Cardiac muscle cell (in vitro differentiated cells and primary cell): Measurements from ENCODE around the gene FTO. TPM values are rescaled to one million over a fixed set of nuclear protein-coding genes. Genes with fewer than 3 reads are reported as not detected.

ENCODE experiments used
- DNase-seq, 2 donors: peaks; one replicate each; pipeline versions ENCODE4 v3.0.0 to v3.0.0-alpha.2; 2010 to 2017; ENCODE audit warnings: low read depth in 1 of 2, low spot score in 1 of 2
- H3K27ac ChIP-seq: fragments of 200-600 bp; sonication (generic); 2 replicates; pipeline ENCODE4 v1.5.1; 2016
- H3K27me3 ChIP-seq: fragments of 200-600 bp; sonication (generic); 2 replicates; pipeline ENCODE4 v1.6.0; 2016; ENCODE audit warnings: control low read depth
- H3K36me3 ChIP-seq: fragments of 200-600 bp; sonication (generic); 2 replicates; pipeline ENCODE4 v1.5.1; 2016; ENCODE audit warnings: control low read depth
- H3K4me1 ChIP-seq: fragments of 200-600 bp; sonication (generic); 2 replicates; pipeline ENCODE4 v1.8.1; 2017; ENCODE audit warnings: low read depth, mild to moderate bottlenecking, mixed run types
- H3K4me3 ChIP-seq: fragments of 200-600 bp; sonication (generic); 2 replicates; pipeline ENCODE4 v1.5.1; 2016; ENCODE audit warnings: mild to moderate bottlenecking
- H3K9me3 ChIP-seq: fragments of 200-600 bp; sonication (generic); 2 replicates; pipeline ENCODE4 v1.5.1; 2017; ENCODE audit warnings: low read depth, mild to moderate bottlenecking, control low read depth
- polyA plus RNA-seq: library from polyadenylated mRNA; unstranded; fragments of >200 nt; fragmentation: Nextera tagmentation; extraction: Ambion mirVana; gene quantifications from 2 replicates; pipeline ENCODE4 v1.2.1, GENCODE V29; 2016
- total RNA-seq: library from RNA; depleted of rRNA; stranded (reverse); fragments of >200 nt; gene quantifications from 2 replicates; pipeline ENCODE4 v1.2.3, GENCODE V29; 2016
- TF ChIP-seq, protein P1 (sequence below): IDR thresholded peaks from 2 replicates; pipeline ENCODE4 v1.5.1; 2012; ENCODE audit warnings: low read depth, mild to moderate bottlenecking, low read length

FTO gene
- total and polyA plus RNA-seq, 2 experiments from 2014 or later: 77.7 to 93.8 TPM

DNA sequence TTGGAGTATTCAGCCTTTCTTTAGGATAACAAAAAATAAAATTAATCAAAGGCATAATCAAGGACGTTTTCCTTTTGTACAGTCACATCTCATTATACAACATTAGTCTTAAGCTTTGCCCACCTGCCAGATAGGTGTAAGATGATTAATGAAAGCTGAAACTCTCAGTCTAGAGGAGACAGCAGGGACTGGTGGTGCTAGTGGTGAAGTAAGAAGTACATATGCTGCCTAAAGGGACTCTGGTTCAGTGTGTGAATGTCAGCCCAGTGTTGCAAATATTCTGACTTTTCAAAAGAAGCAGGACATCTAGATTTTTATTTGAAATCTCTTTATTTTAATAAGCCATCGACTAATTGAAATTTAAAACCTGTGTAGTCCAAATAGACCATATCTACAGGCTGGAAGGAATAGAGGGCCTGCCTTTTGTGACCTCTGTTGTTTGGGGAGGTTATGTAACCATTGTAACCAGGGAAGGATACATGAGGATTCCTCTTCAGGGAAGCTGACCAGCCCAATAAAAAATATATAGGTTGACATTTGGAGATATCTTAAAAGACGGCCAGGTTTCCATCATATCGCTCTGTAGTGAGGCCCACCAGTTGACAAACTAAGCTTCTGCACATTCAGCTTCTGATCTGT is 54.1 kb downstream of the FTO start:
- H3K9me3 ChIP-seq: no peaks in the 10 kb centered on the region
- no peak for DNase-seq
- H3K27ac ChIP-seq: no peak overlapping the region
- no peak overlapping the region for H3K4me3 ChIP-seq
- H3K4me1 ChIP-seq: peaks cover 56% of the 10 kb centered on the region
- H3K27me3 ChIP-seq: no peaks in the 10 kb centered on the region
- no peaks in the 10 kb centered on the region for H3K36me3 ChIP-seq
- TF ChIP-seq, protein P1, sequence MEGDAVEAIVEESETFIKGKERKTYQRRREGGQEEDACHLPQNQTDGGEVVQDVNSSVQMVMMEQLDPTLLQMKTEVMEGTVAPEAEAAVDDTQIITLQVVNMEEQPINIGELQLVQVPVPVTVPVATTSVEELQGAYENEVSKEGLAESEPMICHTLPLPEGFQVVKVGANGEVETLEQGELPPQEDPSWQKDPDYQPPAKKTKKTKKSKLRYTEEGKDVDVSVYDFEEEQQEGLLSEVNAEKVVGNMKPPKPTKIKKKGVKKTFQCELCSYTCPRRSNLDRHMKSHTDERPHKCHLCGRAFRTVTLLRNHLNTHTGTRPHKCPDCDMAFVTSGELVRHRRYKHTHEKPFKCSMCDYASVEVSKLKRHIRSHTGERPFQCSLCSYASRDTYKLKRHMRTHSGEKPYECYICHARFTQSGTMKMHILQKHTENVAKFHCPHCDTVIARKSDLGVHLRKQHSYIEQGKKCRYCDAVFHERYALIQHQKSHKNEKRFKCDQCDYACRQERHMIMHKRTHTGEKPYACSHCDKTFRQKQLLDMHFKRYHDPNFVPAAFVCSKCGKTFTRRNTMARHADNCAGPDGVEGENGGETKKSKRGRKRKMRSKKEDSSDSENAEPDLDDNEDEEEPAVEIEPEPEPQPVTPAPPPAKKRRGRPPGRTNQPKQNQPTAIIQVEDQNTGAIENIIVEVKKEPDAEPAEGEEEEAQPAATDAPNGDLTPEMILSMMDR: no peak

DNA sequence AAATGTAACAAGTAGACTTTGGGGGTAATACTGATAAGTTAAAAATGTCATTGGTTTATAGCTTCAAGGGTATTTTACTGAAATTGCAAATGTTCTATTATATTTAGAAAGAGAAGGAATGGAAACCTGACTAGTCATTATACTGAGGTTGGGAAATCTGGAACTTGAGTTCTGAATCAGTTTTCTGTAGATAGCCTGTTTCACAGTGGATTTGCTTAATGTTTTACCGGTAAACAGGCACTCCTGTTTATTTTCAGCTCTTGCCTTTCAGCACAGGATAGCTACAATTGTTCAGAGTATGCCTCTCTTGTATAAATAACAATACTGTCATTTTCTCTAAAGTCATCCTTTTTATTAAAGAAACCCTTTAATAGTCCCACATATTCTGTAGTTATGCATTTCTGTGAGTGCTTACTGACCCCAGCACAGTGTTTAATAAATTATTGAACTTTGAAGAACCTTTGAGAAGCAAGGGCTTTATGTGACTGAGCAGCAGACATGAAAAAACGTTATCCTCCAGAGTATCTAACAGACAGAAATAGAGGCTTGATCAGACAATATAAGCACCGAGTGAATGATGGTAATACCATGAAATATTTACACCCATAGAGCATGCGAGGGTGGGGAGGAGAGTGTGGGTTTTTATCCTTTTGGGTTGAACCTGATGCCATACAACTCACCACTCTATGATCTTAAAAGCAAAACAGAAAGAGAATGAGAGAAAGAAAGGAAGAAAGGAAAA is 58.2 kb downstream of the FTO start:
- TF ChIP-seq, protein P1: no peak
- Histone ChIP-seq H3K36me3 (no peaks in the 10 kb centered on the region), H3K27me3 (no peaks in the 10 kb centered on the region), H3K9me3 (no peaks in the 10 kb centered on the region), H3K27ac (no peak overlapping the region), H3K4me3 (no peak overlapping the region), H3K4me1 (peaks cover 39% of the 10 kb centered on the region)
- DNase-seq: peak in 1 of 2 donors; percentile 26

DNA sequence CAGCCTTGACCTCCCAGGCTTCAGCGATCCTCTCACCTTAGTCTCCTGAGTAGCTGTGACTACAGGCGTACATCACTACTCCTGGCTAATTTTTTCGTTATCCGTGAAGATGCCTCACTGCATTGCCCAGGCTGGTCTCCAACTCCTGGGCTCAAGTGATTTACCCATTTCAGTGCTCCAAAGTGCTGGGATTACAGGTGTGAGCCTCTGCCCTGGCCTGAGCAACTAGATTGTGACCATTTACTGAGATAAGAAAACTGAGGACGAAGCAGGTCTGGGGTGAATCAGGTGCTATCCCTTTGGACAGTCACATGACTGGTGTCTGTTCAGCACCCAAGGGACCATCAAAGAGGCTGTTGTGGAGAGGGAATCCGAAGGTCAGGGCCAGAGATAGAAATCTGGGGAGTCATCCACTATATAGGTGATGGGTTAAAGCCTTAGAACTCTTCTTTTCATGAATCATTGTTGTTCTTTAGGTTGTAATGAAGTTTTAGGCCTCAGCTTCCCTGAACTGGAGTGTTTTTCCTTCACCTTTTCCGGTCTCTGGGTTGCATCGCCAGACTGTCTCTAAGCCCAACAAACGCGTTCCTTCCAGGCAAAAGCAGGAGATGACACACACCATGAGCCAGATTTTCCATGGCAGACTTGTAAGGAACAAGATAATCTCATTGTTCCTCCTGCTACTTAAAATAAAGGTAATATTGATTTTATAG is 62.5 kb downstream of the FTO start:
- no peak overlapping the region for H3K27ac ChIP-seq
- no peaks in the 10 kb centered on the region for H3K9me3 ChIP-seq

DNA sequence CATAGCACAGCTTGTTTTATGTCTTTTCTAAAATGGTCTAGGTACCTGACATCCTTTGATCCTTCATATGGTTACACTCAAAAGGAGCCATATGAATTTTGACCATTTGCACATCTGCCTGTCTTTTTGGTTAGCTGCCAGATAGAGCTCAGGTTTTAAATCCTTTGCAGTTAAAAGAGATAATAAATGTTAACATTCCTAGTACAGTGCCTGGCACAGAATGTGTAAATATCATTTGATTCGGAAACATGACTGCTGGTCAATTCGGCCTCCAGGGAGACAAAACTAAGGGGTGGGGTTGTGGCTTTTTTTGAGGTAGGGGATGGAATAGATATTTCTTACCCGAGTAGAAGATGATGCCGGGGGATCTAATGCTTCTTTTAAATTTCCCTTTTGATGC is 64.2 kb downstream of the FTO start:
- no peaks in the 10 kb centered on the region for H3K36me3 ChIP-seq
- no peaks in the 10 kb centered on the region for H3K9me3 ChIP-seq
- no peak overlapping the region for H3K4me3 ChIP-seq
- peaks cover 48% of the 10 kb centered on the region for H3K4me1 ChIP-seq
- H3K27me3 ChIP-seq: no peaks in the 10 kb centered on the region
- no peak overlapping the region for H3K27ac ChIP-seq
- DNase-seq: peak in 1 of 2 donors; percentile 51
- TF ChIP-seq, protein P1: no peak

More for the DNA sequence above, 62.5 kb downstream of the FTO start:
- H3K4me1 ChIP-seq: peaks cover 51% of the 10 kb centered on the region
- no peak overlapping the region for H3K4me3 ChIP-seq
- no peaks in the 10 kb centered on the region for H3K27me3 ChIP-seq
- TF ChIP-seq, protein P1: no peak
- H3K36me3 ChIP-seq: no peaks in the 10 kb centered on the region
- DNase-seq: peak in 1 of 2 donors; percentile 66

DNA sequence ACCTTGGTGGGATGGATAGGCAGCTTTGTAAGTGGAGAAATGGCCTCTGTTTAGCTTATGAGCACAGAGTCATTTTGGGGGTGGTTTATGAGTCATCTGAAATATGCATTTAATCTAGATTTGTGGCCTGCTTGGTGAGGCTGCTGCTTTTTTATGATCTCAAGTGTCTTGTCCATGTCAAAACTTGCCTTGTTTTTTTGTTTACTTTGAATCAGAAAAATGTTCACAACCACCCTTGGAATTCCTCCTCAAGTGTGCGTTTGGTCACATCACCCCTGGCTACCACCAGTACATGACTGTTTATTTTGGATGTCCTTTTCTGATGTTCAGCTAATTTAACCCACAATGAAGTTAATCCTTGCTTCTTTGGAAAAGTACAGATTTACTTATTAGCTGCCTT is 64.6 kb downstream of the FTO start:
- peak in 1 of 2 donors; percentile 93 for DNase-seq
- peaks cover 53% of the 10 kb centered on the region for H3K4me1 ChIP-seq
- H3K27ac ChIP-seq: no peak overlapping the region
- H3K4me3 ChIP-seq: no peak overlapping the region
- no peaks in the 10 kb centered on the region for H3K27me3 ChIP-seq
- TF ChIP-seq, protein P1: no peak
- no peaks in the 10 kb centered on the region for H3K36me3 ChIP-seq
- H3K9me3 ChIP-seq: no peaks in the 10 kb centered on the region
